NCI-H1930 (cell line): Measurements from ENCODE around the gene CYBA.

Source experiments
- DNase-seq, 2 experiments: peaks; one replicate each; lab custom pipeline; 2025; lab: John Stamatoyannopoulos, UW

CYBA gene

DNA sequence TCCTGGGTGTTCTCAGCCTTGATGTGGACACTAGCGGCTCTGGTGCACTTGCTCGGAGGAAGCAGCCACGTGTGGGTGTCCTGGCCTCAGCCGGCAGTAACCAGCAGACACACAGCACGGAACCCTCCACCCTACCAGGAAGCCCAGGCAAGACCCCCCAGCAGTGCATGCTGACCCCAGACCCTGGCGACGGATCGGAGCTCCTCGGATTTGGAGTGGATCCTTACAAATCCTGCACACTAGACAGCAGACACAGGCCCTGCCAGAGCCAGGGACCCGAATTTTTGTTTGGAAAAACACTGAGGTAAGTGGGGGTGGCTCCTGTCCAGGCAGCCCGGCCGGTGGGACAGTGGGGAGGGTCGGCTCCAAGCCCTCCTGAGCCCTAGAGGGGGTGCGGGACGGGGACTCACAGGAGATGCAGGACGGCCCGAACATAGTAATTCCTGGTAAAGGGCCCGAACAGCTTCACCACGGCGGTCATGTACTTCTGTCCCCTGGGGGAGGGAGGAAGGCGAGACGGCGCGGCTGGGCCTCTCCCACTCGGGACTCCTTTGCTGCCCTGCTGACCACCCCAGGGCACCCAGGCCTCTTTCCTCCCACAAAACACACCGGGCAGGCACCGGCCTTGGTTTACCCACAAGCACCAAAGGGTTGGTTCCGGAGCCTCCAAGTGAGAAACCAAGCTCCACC lies 4.4 kb downstream of the CYBA start:
- DNase-seq = no peak

DNA sequence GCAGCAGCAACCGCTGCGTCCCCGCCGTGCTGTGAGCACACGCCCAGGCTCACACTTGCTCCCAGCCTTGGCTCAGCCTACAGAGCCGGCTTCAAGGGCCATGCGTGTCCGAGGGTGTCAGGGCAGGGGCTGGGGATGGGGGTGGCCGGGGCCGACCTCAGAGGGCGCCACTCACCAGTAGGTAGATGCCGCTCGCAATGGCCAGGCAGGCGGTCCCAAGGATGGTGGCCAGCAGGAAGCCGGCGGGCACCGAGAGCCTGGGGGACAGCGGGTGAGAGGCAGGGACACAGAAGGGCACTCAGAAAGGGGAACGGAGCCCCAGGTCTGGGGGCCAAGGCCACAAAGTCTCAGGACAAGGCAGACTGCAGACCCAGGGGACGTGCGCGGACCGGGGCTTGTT lies 4.9 kb downstream of the CYBA start:
- DNase-seq = no peak

DNA sequence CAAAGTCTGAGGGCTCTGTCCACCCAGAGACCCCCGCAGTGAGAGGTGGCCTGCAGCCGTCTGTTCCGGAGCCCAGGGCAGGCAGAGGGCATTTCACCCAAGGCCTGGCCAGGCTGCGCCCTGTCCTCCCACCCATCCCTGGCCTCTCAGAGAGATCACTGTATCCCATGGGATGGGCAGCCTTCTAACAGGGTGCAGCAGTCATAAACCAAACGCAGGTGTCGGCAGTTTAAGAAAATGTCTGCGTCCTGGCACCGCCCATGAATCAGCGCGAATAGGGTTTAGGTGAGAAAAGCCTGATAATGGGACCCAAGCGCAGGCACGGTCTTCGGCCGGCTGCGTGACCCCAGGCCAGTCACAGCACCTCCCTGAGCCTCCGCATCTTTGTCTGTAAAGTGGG lies 5.4 kb downstream of the CYBA start:
- no peak for DNase-seq

GRCh38 chr16:88643644-88643932 lies 7.3 kb downstream of the CYBA start:
- DNase-seq = no peak

DNA sequence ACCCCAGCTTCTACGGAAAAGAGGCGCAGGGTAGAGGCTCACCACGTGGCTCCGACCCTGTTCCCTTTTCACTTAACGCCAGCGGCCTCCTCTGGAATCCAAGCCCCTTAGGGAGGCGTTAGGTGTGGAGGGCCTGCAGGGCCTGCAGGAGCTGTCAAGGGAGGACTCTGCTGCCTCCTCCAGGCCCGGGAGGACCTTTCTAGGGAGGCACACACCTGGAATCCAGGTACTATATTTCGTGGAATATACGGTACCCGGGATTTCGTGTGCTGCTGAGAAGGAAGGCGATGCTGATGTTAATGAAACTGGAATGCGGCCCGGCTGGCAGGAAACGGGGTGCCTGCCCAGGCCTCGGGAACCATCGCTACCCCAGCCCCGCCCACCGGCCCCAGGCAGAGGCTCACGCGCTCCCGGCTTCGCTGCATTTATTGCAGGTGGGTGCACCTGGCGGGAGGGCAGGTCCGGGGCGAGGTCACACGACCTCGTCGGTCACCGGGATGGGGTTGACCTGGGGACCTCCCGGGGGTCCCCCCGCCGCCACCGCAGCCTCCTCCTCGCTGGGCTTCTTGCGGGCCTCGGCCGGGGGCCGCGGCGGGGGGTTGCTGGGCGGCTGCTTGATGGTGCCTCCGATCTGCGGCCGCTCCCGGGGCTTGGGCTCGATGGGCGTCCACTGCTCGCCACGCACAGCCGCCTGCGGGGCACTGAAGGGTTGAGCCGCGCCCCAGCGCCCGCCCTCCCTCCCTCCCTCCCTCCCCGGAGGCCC lies 7.8 kb downstream of the CYBA start:
- DNase-seq = no peak

DNA sequence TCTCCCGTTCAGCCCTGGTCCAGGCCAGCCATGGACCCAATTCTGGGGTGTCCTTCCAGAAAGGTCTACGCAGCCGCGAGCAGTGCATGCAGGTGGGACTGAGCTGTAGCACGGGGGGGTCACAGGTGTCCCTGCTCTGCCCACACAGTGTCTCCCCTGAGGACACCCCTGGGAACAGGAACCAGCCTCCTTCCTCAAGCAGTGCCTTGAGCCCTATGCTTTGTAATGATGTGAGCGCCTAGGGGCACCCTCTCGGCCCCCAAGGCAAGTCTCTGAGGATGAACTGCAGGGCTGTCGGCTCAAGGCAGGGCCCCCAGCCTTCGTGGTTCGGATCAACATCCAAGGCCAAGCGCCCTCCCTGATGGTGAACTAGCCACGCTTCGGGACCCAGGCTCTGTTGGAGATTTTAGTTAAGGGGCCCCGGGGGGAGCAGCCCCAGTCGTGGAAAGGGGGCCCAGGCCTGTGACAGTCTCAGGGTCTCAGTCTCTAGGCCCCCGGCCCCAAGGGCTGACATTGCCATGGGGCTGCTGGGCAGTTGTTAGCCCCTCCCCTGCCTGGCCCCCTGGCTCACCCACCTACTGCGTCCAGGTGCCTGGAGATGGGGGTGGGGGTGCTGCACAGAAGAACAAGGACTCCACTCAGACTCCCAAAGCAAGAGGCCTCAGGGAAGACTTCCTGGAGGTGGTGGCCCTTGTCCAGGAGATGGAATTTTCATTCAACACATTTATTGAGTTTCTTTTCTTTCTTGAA lies 10.2 kb downstream of the CYBA start:
- no peak for DNase-seq

GRCh38 chr16:88640039-88640495 lies 10.8 kb downstream of the CYBA start:
- DNase-seq = no peak

DNA sequence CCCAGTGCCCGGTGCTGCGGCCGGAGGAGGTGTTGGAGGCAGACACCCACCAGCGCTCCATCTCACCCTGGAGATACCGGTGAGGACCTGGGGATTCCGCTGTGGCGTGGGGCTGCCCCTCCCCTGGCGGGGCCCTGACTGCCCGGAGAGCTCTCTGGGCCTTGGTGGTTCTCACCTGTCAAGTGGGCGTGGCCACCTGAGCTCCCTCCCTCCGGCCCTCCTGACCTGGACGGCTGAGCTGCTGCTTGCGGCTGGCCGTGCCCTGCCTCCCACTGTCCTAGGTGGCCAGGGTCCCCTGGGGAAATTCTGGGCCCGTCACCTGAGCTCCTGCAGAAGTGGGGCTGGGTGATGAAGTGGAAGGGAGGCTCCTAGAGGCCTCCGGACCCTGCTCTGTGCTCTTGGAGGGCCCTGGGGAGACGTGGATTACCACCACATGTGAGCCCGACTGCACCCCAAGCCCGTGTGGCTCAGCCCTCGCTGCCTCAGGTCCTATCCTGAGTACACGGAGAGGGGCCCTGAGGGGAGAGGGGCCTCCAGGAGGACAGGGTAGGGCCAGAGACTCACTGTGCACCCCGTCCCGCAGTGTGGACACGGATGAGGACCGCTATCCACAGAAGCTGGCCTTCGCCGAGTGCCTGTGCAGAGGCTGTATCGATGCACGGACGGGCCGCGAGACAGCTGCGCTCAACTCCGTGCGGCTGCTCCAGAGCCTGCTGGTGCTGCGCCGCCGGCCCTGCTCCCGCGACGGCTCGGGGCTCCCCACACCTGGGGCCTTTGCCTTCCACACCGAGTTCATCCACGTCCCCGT lies 11.4 kb downstream of the CYBA start:
- no peak for DNase-seq

- DNase-seq = no peak
Measured at GRCh38 chr16:88638323-88639230, 12.3 kb downstream of the CYBA start, which contains the start of gene IL17C. TSS of gene IL17C (plus strand) at chr16:88638572. CDS start at chr16:88638642, 70 bp downstream.

GRCh38 chr16:88636488-88637265 lies 14.2 kb downstream of the CYBA start:
- DNase-seq = no peak

- no peak for DNase-seq
Measured at GRCh38 chr16:88635671-88636319, 15.1 kb downstream of the CYBA start.

- no peak for DNase-seq
Measured at GRCh38 chr16:88634994-88635670, 15.7 kb downstream of the CYBA start.

DNA sequence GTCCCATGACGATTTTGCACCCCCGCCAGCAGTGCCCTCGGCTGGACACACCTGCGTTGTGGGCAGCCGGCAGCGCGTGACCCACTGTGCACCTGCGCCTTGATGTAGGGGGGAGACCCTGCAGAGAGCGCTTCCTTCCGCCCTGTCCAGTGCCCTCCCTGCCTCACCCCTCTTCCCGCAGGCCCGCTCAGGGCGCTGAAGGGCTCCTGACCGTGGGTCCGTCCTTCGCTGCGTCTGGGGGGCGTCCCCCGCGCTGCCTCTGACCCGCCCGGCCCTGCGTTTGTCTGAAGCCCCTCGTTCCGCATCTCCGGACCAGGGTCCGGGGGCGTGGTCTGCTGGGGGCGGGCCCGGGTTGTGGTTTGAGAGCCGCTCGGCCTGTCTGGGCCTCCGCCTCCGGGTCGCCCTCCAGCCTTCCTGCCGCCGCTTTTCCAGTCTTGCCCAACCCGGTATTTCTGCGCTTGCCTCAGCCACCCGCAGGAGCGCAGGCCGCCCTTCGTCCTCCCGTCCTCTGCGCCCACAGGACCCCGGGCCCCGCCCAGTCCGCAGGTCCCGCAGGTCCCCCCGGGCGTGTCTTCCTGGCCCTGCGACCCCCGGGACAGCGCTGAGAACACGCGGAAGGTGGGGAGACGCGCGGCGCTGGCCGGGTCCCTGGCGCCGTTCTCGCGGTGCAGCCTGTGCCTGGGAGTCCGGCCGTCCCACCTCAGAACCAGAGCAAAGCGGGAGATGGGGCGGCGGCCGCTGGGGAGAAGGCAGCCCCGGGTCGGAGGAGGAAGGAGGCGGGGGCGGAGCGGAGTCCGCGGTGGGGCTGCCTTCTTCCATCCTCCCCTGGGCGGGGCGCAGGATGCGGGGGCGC lies 16.5 kb downstream of the CYBA start:
- no peak for DNase-seq

GRCh38 chr16:88633684-88634140 lies 17.1 kb downstream of the CYBA start:
- peak in 1 of 2 experiments; percentile 1 for DNase-seq

DNA sequence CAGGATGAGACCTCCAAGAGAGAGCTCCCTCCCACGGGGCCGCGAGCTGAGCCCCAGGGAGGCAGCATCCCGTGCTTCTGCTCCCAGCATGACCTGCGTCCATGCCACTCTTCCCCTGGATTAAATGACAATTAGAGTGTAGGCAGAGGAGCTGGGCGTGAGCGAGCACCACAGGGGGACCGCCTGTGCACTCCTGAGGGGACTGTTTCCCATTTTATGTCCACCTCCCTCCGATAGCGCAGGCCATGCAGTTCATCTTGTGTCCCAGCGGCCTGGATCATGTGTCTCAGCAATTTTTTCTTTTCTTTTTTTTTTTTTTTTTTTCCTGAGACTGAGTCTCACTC lies 18.3 kb downstream of the CYBA start:
- no peak for DNase-seq

GRCh38 chr16:88631920-88632586 lies 18.8 kb downstream of the CYBA start:
- DNase-seq = no peak

- DNase-seq = no peak
Measured at GRCh38 chr16:88631384-88631783, 19.5 kb downstream of the CYBA start.

- DNase-seq = no peak
Measured at GRCh38 chr16:88630941-88631340, 19.9 kb downstream of the CYBA start.
